Ureter (tissue), 1 donor: ENCODE measurements around the gene SDHA. TPM values are rescaled to one million over a fixed set of nuclear protein-coding genes. Genes with fewer than 3 reads are reported as not detected.
"Not testable (repeated sequence)": the region's sequence is repeated elsewhere in the genome, so short reads cannot be mapped to it uniquely, and the experiment has no call there.

ENCODE experiments used
- DNase-seq: peaks from one replicate; pipeline ENCODE4 v3.0.0-alpha.2; 2020; ENCODE audit warnings: low spot score
- total RNA-seq: library from RNA; stranded (reverse); gene quantifications from one replicate; pipeline ENCODE4 v1.2.4, GENCODE V29; 2023
- donor health status: DM: yes; HTN: yes; CAD: no.

SDHA gene
- total RNA-seq, 1 donor from 2014 or later, result 98.2 TPM

- DNase-seq, result not testable (repeated sequence)
These were observed 82.7 kb downstream of the SDHA start for GRCh38 chr5:300691-301435.

DNA sequence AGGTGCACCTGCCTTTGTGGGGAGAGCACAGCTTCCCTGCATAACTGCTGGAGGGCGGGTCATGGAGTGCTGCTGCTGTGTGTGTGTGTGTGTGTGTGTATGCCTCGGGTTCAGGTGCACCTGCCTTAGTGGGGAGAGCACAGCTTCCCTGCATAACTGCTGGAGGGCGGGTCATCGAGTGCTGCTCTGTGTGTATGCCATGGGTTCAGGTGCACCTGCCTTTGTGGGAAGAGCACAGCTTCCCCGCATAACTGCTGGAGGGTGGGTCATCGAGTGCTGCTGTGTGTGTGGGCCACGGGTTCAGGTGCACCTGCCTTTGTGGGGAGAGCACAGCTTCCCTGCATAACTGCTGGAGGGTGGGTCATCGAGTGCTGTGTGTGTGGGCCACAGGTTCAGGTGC is 84.3 kb downstream of the SDHA start:
- DNase-seq, result not testable (repeated sequence)

- DNase-seq, result no peak
These were observed 84.8 kb downstream of the SDHA start for GRCh38 chr5:302966-303365.

- DNase-seq, result not testable (repeated sequence)
These were observed 85.6 kb downstream of the SDHA start for GRCh38 chr5:303741-304140.

- no peak for DNase-seq
These were observed 86.9 kb downstream of the SDHA start for GRCh38 chr5:305050-305449.

DNA sequence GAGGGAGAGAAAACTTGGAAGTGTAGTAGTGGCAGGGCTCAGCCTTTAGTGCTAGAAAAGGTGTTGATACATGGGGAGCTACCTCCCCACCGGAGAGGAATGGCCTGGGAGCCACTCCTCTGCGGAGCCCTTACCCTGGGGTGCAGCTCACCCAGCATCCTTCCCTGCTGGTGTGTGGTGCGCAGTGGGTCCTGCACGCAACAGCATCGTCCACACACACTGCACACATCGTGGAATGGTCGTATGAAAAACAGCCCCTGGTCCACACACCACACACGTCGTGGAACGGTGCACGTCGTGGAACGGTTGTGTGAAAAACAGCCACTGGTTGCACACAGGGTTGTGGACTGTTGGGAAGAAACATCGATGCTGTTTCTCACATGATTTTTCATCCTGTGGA is 87.3 kb downstream of the SDHA start:
- no peak for DNase-seq

GRCh38 chr5:306011-306805 is 88.1 kb downstream of the SDHA start:
- DNase-seq, result no peak

Other genes starting within 250 kb of the SDHA start
- gene PLEKHG4B, start 126.2 kb upstream of the SDHA start, total RNA-seq, result 9.5 TPM
- gene LRRC14B, start 26.8 kb upstream of the SDHA start, total RNA-seq, result not detected
- 3.6 TPM for gene CCDC127, start 167 bp upstream of the SDHA start, total RNA-seq
- 109 TPM for gene PDCD6, start 53.3 kb downstream of the SDHA start, total RNA-seq
- gene AHRR, start 103.4 kb downstream of the SDHA start, total RNA-seq, result 7.4 TPM
- 63.3 TPM for gene EXOC3, start 224.9 kb downstream of the SDHA start, total RNA-seq